Mesothelial cell of epicardium (in vitro differentiated cells): ENCODE results near the gene LATS1. TPM values are rescaled to one million over a fixed set of nuclear protein-coding genes. Genes with fewer than 3 reads are reported as not detected.

Source experiments
- DNase-seq, 2 experiments: peaks; one replicate each; pipeline ENCODE4 v3.0.0; 2021; ENCODE audit warnings: low spot score in 2 of 2; ENCODE audit not compliant: unreplicated experiment in 2 of 2
- H3K27ac Mint-ChIP-seq: 2 replicates; pipeline ENCODE4 v1.8.0; 2021; ENCODE audit warnings: mixed read lengths
- H3K27me3 Mint-ChIP-seq: 2 replicates; pipeline ENCODE4 v1.8.0; 2021; ENCODE audit warnings: low read depth, mixed read lengths
- H3K36me3 Mint-ChIP-seq: 2 replicates; pipeline ENCODE4 v1.8.0; 2021; ENCODE audit warnings: mixed read lengths
- H3K4me1 Mint-ChIP-seq: 2 replicates; pipeline ENCODE4 v1.8.0; 2021; ENCODE audit warnings: mixed read lengths
- H3K4me3 Mint-ChIP-seq: 2 replicates; pipeline ENCODE4 v1.8.0; 2021; ENCODE audit warnings: mild to moderate bottlenecking, moderate library complexity, mixed read lengths
- H3K9me3 Mint-ChIP-seq: 2 replicates; pipeline ENCODE4 v1.8.0; 2021; ENCODE audit warnings: mixed read lengths
- CTCF ChIP-seq: fragments of 200-600 bp; sonication (generic); IDR thresholded peaks from one replicate; pipeline ENCODE4 v1.5.0; 2021; ENCODE audit warnings: antibody characterized with exemption; ENCODE audit not compliant: unreplicated experiment
- total RNA-seq: library from RNA; stranded (reverse); gene quantifications from 3 replicates; pipeline ENCODE4 v1.2.1, GENCODE V29; 2021

LATS1 gene
- 38.4 to 39.4 TPM (median 39.0 TPM) in 3 replicates for total RNA-seq

GRCh38 chr6:149717588-149718458 lies at the start of gene LATS1:
Gene LATS1, minus strand, starts transcription at chr6:149718101. Its CDS starts 15,975 bp downstream, at chr6:149702126.
- TF ChIP-seq CTCF = no peak

DNA sequence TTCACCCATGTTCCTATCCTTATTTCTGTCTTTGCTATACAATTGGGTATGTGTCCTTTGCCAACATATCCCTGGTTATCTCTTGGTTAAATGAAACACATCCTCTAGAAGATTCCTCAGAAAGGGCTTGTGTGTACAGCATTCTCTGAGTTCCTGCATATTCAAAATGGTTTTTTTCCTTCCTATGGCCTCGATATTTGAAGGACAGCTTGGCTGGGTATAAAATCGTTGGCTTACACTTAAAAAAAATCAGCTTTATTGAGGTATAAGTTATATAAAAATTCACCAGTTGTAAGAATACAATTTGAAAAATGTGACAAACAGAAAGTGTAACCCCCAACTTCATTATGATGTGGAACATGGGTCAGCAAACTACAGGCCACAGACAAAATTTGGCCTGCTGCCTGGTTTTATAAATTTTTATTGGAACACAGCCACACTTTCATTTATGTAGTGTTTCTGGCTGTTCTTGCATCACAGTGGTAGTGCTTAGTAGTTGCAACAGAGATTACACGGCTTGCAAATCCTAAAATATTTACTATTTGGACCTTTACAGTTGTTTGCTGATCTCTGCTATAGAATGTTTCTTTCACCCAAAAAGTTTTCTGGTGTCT lies 48.4 kb upstream of the LATS1 start:
- Mint-ChIP-seq H3K9me3 (peaks cover 17% of the 10 kb centered on the region), H3K4me1 (no peaks in the 10 kb centered on the region), H3K4me3 (no peak overlapping the region), H3K27ac (no peak overlapping the region), H3K27me3 (no peaks in the 10 kb centered on the region), H3K36me3 (peaks cover 33% of the 10 kb centered on the region)
- DNase-seq = no peak
- no peak for TF ChIP-seq CTCF

More at GRCh38 chr6:149717588-149718458, at the start of gene LATS1:
- Mint-ChIP-seq H3K27ac (peak within 1 kb of the TSS; percentile 97), H3K27me3 (no peaks in the 10 kb centered on the region), H3K4me3 (peak within 1 kb of the TSS; percentile 88), H3K4me1 (peaks cover 20% of the 10 kb centered on the region), H3K9me3 (no peaks in the 10 kb centered on the region), H3K36me3 (peaks cover 2% of the 10 kb centered on the region)
- DNase-seq = peak; percentile 72 to 87

DNA sequence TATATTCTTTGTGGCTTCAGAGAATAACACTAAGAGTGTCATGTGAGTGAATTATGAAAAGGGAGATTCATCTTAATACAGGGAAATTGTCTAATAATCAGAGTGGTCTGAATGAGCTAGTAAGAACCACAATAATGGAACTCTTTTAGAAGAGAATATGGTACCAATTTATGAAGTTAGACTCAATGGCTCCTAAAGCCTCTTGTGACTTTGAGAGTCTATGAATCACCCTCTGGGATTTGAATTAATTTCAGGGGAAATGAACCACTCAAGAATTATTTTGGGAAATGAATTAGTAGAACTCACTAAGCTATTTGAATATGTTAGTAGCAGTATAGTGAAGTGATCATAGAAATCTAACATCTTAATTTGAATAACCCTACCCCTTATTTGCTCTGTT lies 46.0 kb upstream of the LATS1 start:
- H3K4me3 Mint-ChIP-seq = no peak overlapping the region

GRCh38 chr6:149761438-149761837 lies 43.5 kb upstream of the LATS1 start:
- DNase-seq = no peak
- Mint-ChIP-seq H3K4me1 (no peaks in the 10 kb centered on the region), H3K27me3 (no peaks in the 10 kb centered on the region), H3K4me3 (no peak overlapping the region), H3K9me3 (peaks cover 10% of the 10 kb centered on the region), H3K27ac (no peak overlapping the region), H3K36me3 (peaks cover 19% of the 10 kb centered on the region)
- TF ChIP-seq CTCF = no peak

More for the DNA sequence above, 46.0 kb upstream of the LATS1 start:
- Mint-ChIP-seq H3K9me3 (peaks cover 15% of the 10 kb centered on the region), H3K27me3 (no peaks in the 10 kb centered on the region), H3K4me1 (no peaks in the 10 kb centered on the region), H3K36me3 (peaks cover 32% of the 10 kb centered on the region), H3K27ac (no peak overlapping the region)
- no peak for TF ChIP-seq CTCF
- no peak for DNase-seq

DNA sequence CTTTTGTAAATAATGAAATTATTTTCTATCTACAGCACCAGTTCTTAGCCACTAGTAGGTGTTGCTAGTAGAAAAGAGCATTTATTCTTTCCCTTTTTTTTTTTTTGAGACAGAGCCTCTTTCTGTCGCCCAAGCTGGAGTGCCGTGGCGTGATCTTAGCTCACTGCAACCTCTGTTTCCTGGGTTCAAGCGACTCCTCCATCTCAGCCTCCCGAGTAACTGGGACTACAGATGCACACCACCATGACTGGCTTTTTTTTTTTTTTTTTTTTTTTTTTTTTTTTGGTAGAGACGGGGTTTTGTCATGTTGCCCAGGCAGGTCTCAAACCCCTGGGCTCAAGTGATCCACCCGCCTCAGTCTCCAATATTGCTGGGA lies 38.3 kb upstream of the LATS1 start:
- Mint-ChIP-seq H3K36me3 (peaks cover 8% of the 10 kb centered on the region), H3K4me1 (no peaks in the 10 kb centered on the region), H3K27ac (no peak overlapping the region), H3K9me3 (no peaks in the 10 kb centered on the region), H3K4me3 (no peak overlapping the region), H3K27me3 (no peaks in the 10 kb centered on the region)
- TF ChIP-seq CTCF = no peak
- DNase-seq = no peak
